ENCODE measurements around the gene SEC14L2.
"Not testable (repeated sequence)": the region's sequence is repeated elsewhere in the genome, so short reads cannot be mapped to it uniquely, and the experiment has no call there.

Gene SEC14L2

DNA sequence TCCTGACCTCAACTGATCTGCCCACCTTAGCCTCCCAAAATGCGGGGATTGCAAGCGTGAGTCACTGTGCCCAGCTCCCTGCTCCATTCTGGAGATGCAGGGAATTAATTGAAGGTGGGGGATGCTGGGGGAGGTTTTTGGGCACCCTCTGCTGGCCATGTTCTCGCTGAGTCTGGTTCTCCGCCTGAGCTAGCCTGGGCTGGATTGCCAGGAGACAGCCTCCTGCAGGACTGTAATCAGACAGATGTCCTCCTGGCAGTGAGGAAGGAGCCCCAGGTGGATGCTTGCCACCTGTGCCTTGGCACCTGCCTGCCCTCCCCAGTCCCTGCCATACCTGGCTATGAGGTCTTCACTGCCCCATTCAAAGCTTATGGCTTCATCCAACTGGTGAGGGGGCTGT lies 34.1 kb downstream of the SEC14L2 start:
- FAIRE-seq = no peak

DNA sequence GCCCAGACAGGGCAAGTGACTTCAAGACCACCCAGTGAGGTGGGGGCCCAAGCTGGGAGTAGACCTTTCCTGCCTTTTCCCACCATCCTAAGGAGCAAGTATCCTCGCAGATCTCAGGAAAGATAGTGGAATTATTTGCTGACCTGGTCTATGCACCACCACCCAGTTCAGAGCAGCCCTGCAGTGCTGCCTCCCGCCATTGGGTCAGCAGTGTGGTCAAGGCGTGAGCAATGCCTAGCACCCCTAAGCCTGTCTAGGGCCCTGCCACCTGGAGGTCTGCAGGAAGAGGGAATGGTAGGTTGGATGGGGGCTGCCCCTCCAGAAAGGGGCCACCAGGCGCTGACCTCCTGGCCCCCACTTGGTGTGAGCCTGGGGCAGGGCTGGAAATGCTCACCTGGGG lies 35.3 kb downstream of the SEC14L2 start:
- FAIRE-seq = no peak

DNA sequence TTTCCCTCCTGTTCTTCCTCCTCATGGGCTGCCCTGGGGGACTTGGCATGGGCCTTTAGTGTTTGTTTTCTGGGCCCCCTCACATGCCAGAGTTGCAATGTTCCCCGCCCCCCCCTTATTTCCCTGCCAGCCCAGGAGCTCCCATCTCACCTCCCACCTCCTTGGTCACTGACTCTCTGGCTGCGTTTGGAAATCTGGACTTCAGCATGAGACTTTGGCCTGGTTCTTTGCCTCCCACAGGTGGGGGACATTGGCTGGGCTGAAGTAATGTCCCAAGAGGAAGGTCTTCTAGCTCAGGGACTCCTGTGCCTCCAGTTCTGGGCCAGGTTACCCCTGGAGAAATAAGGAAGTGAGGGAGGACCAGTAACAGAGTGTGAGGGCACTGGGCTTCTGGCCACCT lies 35.7 kb downstream of the SEC14L2 start:
- no peak for FAIRE-seq

DNA sequence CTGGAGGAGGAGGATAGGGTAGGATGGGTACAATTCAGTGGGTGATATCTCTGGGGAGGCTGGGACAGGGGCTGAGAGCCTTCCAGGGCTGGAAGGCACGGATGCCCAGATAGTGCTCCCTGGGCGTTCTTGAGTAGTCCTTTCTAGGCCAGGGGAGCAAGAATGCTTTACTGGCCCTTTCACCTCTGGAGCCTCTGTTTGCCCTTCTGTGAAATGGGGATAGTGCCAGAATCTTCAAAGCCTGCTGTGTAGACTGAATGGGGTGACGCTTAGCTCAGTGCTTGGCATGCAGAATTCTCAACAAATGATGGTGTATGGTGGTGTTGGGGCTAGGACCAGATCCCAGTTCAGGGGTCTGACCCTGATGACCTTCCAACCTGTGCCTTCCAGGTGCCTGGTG lies 36.4 kb downstream of the SEC14L2 start:
- no peak for FAIRE-seq

DNA sequence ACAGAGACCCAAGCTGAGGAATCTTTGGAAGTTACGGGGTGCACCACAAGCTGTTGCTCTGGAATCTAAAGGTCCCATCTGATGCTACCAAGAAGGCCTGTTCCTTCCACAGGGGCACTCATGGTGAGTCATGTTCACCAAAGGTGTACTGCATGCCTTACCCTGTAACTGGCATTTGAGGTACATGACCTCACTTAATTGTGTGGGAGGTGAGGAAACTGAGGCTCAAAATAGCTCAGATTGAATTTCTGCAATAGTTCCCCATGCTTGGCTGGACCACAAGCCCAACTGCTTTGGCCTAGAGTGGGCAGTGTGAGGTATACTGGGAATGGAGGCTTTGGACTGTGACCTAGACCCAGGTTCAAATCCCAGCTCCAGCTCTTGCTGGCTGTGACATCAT lies 37.0 kb downstream of the SEC14L2 start:
- no peak for FAIRE-seq

DNA sequence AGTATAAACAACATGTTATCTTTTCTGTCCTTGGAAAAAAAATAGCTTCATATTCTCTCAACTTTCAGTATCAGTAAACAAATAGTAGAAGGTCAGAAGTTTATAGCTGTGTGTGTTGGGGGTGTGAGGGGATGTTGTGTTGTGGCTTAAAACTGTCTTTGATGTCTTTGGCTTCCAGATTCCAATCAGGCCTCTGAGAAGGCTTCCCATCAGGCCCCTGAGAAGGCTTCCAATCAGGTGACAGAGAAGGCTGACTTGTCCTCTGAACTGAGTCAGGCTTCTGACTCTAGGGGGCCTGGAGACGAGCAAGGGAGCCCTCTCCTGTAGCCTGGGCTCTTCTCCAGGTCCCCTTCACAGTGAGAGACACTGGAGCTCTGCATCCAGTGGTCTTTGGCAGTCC lies 38.0 kb downstream of the SEC14L2 start:
- no peak for FAIRE-seq

DNA sequence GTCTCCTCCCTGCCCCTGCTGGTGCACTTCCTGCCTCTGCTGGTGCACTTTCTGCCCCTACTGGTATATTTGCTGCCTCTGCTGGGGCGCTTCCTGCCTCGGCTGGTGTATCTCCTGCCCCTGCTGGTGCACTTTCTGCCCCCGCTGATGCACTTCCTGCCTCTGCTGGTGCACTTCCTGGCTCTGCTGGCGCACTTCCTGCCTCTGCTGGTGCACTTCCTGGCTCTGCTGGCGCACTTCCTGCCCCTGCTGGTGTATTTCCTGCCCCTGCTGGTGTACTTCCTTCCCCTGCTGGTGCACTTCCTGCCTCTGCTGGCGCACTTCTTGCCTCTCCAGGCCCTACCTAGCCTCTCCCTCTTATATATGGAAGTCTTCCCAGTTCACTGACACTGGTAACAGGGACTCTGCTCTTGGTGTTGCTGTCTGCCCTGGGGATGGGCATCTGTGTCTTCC lies 38.9 kb downstream of the SEC14L2 start:
- no peak for FAIRE-seq

DNA sequence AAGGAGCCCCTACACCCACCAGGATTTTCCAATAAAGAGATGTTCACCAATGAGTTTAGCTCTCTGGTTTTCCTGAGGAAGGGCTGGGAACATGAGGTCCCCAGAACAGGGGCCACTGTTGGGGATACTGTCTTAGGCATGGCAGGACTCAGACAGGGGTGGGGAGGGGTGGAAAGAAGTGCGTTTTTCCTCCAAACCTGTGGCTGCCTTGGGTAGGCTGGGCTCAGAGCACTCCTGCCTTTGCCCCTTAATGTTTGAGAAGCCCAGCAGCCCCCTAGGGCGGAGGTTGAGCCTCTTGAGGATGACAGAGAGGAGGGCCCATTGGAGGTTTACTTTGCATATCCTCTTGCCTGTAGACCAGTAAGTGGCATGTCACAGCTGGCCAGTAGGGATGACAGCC lies 39.4 kb downstream of the SEC14L2 start:
- no peak for FAIRE-seq

DNA sequence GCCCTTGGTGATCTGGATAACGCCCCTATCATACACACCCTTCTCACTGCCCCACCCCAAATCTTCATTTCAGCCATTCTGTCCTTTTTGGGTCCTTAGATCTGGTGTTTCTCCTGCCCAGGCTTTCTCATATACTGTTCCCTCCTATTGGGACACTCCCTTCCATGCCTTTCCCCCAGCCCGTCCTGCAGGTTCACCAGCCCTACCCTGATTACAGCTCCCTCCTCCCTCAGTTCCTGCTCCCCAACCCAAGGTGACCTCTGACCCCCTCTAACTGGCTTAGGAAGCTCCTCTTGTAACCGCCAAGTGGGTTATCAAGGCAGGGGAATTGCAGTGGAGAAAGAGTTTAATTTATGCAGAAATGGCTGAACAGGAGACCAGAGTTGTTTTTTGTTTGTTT lies 41.7 kb downstream of the SEC14L2 start:
- no peak for FAIRE-seq

DNA sequence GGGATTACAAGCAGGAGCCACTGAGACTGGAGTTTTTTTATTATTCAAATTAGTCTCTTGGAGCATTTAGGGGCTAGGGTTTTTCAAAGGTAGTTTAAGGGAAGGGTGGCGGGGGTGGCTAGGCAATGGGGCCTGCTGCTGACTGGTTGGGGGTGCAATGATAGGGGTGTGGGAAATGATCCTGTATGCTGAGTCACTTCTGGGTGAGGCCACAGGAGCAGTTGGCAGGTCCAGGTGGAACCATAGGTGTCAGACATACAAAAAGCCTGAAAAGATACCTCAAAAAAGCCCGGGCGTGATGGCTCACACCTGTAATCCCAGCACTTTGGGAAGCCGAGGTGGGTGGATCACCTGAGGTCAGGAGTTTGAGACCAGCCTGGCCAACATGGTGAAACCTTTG lies 42.4 kb downstream of the SEC14L2 start:
- no peak for FAIRE-seq

DNA sequence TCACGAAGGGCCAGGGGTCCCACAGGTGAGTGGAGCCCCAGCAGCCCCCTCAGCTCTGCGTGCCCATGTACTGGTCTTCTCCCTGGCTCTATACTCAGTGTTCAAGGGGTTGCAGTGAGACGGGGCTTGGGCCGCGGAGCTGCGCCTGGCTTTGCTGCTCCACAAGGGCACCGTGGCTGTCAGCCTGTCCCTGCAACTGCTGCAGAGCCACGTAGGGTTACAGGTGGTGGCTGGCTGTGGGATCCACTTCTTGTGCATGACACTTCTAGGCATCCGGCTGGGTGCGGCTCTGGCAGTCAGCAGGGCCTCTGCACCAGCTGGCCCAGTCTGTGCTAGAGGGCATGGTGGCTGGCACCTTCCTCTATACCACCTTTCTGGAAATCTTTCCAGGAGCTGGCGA lies 43.0 kb downstream of the SEC14L2 start:
- no peak for FAIRE-seq

DNA sequence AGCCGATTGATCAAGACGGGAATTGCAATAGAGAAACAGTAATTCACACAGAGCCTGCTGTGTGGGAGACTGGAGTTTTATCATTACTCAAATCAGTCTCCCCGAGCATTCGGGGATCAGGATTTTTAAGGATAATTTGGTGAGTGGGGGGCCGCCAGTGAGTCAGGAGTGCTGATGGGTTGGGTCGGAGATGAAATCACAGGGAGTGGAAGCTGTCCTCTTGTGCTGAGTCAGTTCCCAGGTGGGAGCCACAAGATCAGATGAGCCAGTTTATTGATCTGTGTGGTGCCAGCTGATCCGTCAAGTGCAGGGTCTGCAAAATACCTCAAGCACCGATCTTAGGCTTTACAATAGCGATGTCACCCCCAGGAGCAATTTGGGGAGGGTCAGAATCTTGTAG lies 44.3 kb downstream of the SEC14L2 start:
- no peak for FAIRE-seq

DNA sequence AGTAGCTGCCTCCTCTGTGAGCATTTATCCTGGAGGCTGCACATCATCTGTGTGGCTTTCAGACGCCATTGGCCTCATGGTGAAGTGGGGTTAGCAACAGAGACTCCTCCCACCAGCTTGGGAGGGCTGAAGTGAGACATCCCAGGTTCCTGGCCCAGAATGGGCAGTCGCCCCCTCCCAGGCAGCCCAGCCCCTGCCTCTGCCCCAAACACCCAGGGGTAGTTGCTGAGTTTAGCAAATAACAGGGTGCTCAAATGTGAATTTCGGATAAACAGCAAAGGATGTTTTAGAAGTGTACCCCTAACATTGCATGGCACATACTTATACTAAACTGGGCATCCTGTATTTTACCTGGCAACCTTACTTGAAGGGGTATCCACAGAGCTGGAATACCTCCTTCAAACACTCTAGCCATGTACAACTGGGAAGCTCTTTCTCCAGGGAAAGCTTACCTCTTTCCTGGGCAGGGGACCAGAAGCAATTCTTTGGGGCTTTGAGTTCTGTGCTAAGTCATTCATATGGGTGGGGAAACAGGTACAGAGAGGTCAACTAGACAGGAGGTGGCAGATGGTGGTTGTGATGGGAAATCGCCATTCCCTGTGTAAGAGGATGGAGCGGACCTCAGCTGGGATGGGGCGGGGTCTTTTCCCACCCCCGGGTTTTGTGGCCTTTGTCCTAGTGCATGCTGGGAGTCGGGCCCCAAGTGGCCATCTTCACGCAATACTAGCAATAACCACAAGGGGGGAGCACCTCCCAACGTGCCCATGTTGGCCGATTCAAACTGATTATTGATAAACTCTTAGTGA lies 48.0 kb downstream of the SEC14L2 start:
- no peak for FAIRE-seq

DNA sequence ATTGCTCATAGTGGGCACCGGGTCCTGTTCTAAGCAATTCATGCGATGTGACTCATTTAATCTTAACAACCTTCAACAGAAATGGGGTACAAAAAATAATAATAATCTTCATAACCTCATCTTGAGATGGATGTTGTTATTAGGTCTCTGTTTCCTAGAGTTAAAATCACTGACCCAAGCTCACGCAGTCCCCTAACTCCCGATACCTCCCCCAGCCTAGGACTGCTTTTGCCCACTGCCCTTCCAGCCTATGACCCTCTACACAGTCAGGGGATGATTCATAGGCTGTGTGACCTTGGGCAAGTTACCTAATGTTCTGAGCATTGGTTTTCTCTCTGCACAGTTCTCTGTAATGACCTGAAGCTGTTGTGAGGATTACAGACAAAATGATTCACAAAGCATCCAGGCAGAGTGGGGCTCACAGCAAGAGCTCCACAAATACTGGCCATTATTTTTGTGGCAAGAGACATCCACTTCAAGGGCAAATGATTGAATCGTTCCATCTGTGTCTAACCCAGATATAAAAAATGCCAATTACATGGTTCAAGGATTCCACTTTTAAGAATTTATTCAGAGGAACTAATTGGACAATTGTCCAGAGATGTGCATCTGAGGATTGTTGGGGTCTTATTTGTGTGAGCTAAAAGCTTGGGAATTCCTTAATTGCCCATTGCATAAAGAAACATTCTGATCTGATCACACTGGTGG lies 48.8 kb downstream of the SEC14L2 start:
- FAIRE-seq = no peak

DNA sequence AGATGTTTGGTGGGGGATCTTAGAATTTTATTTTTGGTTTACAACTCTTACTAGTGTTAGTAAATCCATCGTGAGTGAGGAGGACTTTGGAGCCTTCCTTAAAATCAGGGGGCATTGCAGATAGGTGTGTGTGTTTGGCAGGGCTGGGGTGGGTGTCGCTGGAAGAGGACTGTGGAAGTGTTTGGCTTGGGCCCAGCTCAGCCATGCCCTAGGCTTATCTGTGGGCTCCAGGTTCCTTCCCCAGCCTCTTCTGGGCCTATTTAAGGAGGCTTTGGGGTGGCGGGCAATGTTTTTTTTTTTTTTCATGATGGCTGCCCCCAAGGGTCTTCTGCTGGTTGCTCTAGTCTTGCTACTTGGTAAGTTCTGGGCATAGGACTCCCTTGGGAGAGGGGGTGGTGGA lies 50.8 kb downstream of the SEC14L2 start:
- FAIRE-seq = no peak

DNA sequence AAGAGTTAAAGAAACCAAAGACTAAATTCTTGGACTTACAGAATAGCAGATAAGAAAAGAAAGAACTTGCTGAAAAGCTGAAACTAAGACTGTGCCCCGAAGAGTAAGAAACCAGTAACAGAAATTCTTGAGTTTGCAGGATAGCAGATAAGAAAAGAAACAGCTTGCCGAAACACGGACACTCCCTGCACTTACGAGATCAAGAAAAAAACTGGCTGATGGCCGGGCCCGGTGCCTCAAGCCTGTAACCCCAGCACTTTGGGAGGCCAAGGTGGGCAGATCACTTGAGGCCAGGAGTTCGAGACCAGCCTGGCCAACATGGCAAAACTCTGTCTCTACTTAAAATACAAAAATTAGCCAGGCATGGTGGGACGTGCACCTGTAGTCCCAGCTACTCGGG lies 54.7 kb downstream of the SEC14L2 start:
- FAIRE-seq = not testable (repeated sequence)

DNA sequence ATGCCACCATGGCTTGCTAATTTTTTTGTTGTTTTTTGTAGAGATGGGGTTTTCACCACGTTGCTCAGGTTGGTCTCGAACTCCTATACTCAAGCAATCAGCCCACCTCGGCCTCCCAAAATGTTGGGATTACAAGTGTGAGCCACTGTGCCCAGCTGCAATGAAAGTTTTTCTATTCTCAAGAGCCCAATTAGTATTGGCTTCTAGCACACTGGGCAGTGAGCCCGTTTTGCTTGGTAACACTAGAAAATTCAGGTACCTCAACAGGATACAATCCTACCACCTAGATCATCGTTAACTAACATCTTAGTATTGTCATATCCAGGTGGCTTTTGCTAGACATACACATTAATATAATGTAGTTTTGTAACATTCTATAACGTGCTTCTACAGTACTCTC lies 56.0 kb downstream of the SEC14L2 start:
- FAIRE-seq = no peak

DNA sequence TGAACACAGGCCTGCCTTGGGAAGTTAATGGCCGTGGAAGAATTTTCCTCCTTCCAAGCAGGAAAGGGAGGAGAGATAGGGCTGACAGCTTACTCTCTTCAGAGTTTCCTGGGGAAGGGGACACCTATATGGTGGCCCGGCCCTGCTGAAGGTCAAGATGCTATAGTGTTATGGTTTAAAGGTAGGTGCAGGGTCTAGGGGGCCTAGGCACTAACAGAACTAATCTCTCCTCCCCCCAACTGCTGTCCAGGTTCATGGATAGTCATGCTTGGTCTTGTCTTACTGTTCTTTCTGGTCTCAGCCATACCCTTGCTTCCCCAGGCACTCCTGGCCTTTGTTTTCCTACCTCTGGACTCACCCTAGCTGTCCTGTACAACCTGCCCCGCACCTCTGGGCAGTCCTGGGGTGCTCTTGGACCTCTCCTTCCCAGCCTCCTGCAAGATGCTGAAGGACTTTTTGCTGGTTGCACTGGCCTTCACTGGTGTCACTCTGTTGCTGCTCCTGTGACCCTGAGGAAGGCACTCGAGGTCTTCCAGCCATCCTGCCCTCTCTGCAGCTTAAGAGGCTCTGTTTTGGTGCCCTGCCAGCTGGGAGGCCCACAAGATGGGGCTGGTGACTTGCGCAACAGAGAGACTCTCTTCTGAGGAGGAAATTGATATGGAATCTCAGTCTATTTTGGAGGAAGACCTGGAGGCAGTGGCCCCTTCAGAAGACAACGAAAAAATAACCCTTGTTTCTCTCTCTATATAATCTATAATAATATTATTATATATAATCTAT lies 57.1 kb downstream of the SEC14L2 start:
- no peak for FAIRE-seq

DNA sequence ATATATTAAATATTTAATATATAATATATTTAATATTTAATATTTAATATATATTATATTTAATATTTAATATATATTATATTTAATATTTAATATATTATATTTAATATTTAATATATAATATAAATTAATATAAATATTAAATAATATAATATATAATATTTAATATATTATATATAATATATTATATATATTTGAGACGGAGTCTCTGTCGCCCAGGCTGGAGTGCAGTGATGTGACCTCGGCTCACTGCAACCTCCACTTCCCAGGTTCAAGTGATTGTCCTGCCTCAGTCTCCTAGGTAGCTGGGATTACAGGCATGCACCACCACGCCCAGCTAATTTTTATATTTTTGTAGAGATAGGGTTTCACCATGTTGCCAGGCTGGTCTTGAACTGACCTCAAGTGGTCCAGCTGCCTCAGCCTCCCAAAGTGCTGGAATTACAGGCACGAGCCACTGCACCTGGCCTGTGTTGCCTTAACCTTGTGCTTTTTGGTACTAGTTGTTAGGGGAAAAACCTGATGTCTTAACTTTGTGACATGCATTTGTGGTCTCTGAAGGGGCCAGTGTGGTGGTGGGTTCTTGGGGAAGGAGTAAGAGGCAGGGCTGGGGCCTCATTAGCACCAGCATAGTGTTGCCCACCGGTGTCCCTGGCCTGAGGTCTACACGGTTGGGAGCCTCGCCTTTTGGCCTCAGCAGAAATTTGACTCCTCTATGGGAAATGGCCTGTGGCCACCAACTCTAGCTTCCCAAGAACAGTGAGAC lies 58.4 kb downstream of the SEC14L2 start:
- FAIRE-seq = no peak

DNA sequence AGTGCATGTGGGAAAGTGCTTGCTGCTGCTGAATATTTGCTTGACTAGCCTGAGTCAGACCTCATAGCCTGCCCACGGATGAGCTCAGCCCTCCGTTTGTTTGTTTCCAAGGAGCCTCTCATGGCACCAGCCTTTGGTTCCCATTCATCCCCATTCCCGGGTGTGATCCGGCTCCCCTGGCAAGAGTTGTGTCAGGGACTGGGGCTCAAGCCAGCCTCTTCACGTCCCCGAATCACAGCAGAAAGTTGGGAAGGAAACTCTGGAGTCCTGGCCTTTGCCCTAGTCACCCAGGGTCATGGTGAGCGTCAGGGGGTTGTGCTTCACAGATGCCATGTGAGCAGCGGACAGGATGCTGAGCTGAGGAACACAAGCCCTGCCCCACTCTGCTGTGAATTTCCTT lies 61.2 kb downstream of the SEC14L2 start:
- no peak for FAIRE-seq

DNA sequence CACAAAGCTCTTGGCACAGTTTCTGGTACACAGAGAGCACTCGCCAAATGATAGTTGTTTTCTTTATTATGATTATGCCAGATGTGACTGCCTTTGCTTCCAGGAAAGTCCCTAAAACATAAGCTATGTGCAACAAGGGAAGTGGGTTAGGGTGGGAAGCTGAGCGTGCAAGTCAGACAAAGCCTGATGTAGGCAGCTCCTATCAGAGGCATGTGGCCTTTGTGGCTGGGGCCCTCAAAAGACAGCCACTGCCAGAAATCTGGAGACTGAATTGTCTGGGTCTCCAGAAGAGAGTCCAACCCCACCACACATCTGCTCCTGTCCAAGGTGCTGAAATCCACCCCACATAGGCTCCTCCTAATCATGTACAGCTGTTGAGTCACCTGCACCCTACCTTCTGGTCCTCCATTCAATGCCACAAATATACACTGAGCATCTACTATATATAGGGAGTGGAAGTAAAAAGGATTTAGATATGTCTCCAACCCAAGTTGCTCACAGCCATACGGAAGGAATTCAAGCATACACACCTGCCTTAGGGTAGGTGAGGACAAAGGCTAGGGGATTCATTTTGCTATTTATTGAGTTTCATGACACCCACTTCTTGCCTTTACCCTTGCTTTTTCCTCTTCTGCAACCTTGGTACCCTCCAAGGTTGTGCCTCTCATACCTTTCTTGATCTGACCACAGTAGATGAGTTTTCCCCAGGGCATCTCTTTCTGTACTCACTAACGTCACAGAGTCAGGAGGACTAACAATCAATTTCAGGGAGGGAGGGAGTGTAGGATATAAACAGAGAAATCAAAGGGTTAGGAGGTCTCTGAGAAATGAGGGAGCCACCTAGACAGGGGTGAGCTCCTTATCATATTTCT lies 62.6 kb downstream of the SEC14L2 start:
- no peak for FAIRE-seq

DNA sequence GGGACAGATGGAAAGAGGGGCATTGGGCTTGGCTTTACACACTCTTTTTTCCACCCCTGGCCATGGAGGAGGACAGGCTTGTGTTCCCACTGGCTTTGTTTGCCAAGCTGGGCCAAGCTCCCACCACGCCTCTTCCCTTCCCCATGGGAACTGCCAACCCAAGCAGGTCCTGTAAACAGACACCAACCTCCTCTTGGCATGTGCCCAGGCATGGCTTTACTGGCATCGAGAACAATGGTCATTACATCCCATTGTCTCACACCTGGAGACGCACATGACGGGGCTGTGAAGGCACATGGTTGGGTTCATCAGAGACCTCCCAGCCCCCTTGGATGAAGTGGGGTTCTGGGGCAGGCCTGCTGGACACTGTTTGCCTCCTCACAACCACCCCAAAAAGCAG lies 63.3 kb downstream of the SEC14L2 start:
- no peak for FAIRE-seq

Measured in colon (tissue), 2 donors.